Natural killer cell (primary cell): ENCODE data around the gene GABRB3. TPM values are rescaled to one million over a fixed set of nuclear protein-coding genes. Genes with fewer than 3 reads are reported as not detected.

Source experiments
- ATAC-seq, 3 donors: fragments of 150-1000 bp in 2 of 3; fragments of 200-7000 bp in 1 of 3; cut with Tn5 transposase; 1 replicate in 1 of 3; 2 replicates in 2 of 3; pipeline ENCODE4 v1.10.0; 2021; ENCODE audit warnings: mild to moderate bottlenecking in 2 of 3, moderate library complexity in 2 of 3
- DNase-seq, 2 donors: peaks; one replicate each; pipeline versions ENCODE4 v3.0.0 to v3.0.0-alpha.2; 2013 to 2021; ENCODE audit warnings: mixed read lengths in 1 of 2
- H3K27ac ChIP-seq: one replicate; pipeline ENCODE4 v1.5.1; 2013; ENCODE audit warnings: mild to moderate bottlenecking, low read length
- H3K27me3 ChIP-seq: one replicate; pipeline ENCODE4 v1.6.1; 2013; ENCODE audit warnings: low read length; ENCODE audit not compliant: control insufficient read depth, insufficient read depth
- H3K36me3 ChIP-seq: one replicate; pipeline ENCODE4 v1.6.1; 2013; ENCODE audit warnings: low read length; ENCODE audit not compliant: control insufficient read depth, insufficient read depth
- H3K4me1 ChIP-seq: one replicate; pipeline ENCODE4 v1.6.1; 2013; ENCODE audit warnings: low read length; ENCODE audit not compliant: control insufficient read depth, insufficient read depth
- H3K4me3 ChIP-seq: one replicate; pipeline ENCODE4 v1.5.1; 2013; ENCODE audit warnings: low read length
- H3K9me3 ChIP-seq: one replicate; pipeline ENCODE4 v1.6.1; 2013; ENCODE audit warnings: low read length; ENCODE audit not compliant: control insufficient read depth, insufficient read depth
- H3K27ac Mint-ChIP-seq, 2 donors: one replicate each; pipeline ENCODE4 v1.8.0; 2022; ENCODE audit warnings: mild to moderate bottlenecking in 2 of 2, mixed read lengths in 2 of 2, moderate library complexity in 1 of 2
- H3K27me3 Mint-ChIP-seq, 2 donors: one replicate each; pipeline ENCODE4 v1.8.0; 2022; ENCODE audit warnings: low read depth in 2 of 2, mixed read lengths in 2 of 2
- H3K36me3 Mint-ChIP-seq: one replicate; pipeline ENCODE4 v1.8.0; 2022; ENCODE audit warnings: mixed read lengths
- H3K4me1 Mint-ChIP-seq, 2 donors: one replicate each; pipeline ENCODE4 v1.8.0; 2022; ENCODE audit warnings: mixed read lengths in 2 of 2
- H3K4me3 Mint-ChIP-seq: one replicate; pipeline ENCODE4 v1.8.0; 2022; ENCODE audit warnings: mild to moderate bottlenecking, moderate library complexity, mixed read lengths
- H3K9me3 Mint-ChIP-seq, 2 donors: one replicate each; pipeline ENCODE4 v1.8.0; 2022; ENCODE audit warnings: mixed read lengths in 2 of 2
- WGBS: methylation state at CpG from one replicate; pipeline ENCODE4 v1.1.7; 2013; ENCODE audit warnings: missing lambda C conversion rate; ENCODE audit not compliant: insufficient coverage; 5-methylcytosine and 5-hydroxymethylcytosine counted together
- intact Hi-C: fragments of 100-400 bp; cut with micrococcal nuclease; formaldehyde crosslinking; loops from one replicate; pipeline ENCODE4 v1.14.2; 2022
- total RNA-seq, 4 donors: library from RNA; stranded (reverse); fragments of 120-200 nt in 1 of 4; gene quantifications; one replicate each; pipeline versions ENCODE4 v1.2.3 to v1.2.4, GENCODE V29; 2013 to 2022
- TF ChIP-seq, protein P1 (sequence below): fragments of 200-600 bp; IDR thresholded peaks from one replicate; pipeline ENCODE4 v1.8.0; 2022; ENCODE audit warnings: antibody characterized with exemption

The GABRB3 gene
- total RNA-seq, 3 donors from 2014 or later (not counting 1 experiment from before 2014, with no cell fraction given) = not detected

DNA sequence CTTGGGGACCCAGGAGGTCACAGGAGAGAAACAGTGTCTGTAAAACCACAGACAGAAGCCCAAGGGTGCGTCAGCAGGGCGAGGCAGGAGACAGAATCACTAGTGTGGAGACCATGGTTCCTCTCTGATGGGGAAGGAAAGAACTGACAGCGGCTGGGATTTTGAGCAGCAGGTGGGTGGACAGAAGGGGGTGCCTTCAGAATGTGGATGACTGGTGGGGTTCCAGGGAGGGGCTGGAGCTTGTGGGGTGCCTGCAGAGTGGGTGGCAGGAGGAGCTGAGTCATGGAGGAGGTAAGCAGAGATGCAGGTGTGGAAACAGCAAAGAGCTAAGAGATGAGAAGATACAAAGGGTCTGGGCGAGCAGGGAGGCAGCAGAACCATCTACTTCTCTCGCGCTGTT lies 124.2 kb downstream of the GABRB3 start:
- no peak for ATAC-seq
- Histone ChIP-seq H3K9me3 (peaks cover 19% of the 10 kb centered on the region), H3K36me3 (no peaks in the 10 kb centered on the region), H3K4me1 (no peaks in the 10 kb centered on the region), H3K27me3 (no peaks in the 10 kb centered on the region), H3K27ac (no peak overlapping the region), H3K4me3 (no peak overlapping the region)
- 90% methylated on average over 6 of the region's 6 CpGs for WGBS
- H3K27ac Mint-ChIP-seq = no peak overlapping the region
- TF ChIP-seq, protein P1, sequence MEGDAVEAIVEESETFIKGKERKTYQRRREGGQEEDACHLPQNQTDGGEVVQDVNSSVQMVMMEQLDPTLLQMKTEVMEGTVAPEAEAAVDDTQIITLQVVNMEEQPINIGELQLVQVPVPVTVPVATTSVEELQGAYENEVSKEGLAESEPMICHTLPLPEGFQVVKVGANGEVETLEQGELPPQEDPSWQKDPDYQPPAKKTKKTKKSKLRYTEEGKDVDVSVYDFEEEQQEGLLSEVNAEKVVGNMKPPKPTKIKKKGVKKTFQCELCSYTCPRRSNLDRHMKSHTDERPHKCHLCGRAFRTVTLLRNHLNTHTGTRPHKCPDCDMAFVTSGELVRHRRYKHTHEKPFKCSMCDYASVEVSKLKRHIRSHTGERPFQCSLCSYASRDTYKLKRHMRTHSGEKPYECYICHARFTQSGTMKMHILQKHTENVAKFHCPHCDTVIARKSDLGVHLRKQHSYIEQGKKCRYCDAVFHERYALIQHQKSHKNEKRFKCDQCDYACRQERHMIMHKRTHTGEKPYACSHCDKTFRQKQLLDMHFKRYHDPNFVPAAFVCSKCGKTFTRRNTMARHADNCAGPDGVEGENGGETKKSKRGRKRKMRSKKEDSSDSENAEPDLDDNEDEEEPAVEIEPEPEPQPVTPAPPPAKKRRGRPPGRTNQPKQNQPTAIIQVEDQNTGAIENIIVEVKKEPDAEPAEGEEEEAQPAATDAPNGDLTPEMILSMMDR = no peak
- intact Hi-C loops = no loop called here
- no peaks in the 10 kb centered on the region for H3K36me3 Mint-ChIP-seq
- H3K4me3 Mint-ChIP-seq = no peak overlapping the region
- no peaks in the 10 kb centered on the region for H3K4me1 Mint-ChIP-seq
- peaks cover 15 to 27% of the 10 kb centered on the region in 2 donors for H3K9me3 Mint-ChIP-seq
- H3K27me3 Mint-ChIP-seq = no peaks in the 10 kb centered on the region
- no peak for DNase-seq

DNA sequence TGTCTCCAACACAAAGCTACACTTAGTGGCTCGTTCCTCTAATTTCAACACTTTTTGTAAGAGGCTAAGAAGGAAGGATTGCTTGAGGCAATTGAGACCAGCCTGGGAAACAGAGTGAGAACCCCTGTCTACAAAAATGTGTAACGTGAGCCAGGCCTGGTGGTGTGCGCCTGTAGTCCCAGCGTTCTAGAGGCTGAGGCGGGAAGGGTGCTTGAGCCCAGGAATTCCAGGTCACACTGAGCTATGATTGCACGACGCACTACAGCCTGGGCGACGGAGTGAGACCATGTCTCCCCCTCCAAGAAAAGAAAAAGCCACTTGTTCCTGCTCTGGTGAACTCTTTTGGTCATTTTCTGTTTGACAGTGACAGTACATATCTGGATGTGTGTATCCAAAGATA lies 127.9 kb downstream of the GABRB3 start:
- no peak for DNase-seq
- Mint-ChIP-seq H3K36me3 (no peaks in the 10 kb centered on the region), H3K27ac (no peak overlapping the region), H3K4me1 (no peaks in the 10 kb centered on the region), H3K4me3 (no peak overlapping the region), H3K27me3 (no peaks in the 10 kb centered on the region), H3K9me3 (peaks cover 20 to 30% of the 10 kb centered on the region in 2 donors)
- no peak overlapping the region for H3K27ac ChIP-seq
- WGBS = 90% methylated on average over 9 of the region's 9 CpGs
- no peak overlapping the region for H3K4me3 ChIP-seq
- peaks cover 11% of the 10 kb centered on the region for H3K9me3 ChIP-seq
- intact Hi-C loops = no loop called here
- ATAC-seq = no peak
- H3K4me1 ChIP-seq = no peaks in the 10 kb centered on the region
- no peaks in the 10 kb centered on the region for H3K27me3 ChIP-seq
- TF ChIP-seq, protein P1 = no peak
- no peaks in the 10 kb centered on the region for H3K36me3 ChIP-seq

DNA sequence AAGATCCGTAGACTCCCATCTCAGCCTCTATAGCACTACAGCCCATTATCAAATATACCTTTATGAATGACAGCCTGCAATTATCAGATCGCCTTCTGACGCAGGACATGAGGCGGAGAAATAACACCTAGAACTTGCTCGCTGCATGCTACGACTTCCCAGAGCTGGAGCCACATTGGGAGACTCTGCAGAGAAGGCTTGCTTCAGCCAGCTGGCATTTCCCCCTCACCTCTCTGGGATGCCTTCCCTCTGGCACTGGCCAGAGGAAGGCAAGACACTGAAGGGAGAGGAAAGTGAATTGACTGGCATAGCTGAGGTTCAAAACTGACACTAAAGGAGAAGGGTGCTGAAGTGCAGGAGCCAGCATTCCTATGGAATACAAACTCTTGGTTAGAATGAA lies 131.7 kb downstream of the GABRB3 start:
- no peak overlapping the region for H3K4me3 Mint-ChIP-seq

DNA sequence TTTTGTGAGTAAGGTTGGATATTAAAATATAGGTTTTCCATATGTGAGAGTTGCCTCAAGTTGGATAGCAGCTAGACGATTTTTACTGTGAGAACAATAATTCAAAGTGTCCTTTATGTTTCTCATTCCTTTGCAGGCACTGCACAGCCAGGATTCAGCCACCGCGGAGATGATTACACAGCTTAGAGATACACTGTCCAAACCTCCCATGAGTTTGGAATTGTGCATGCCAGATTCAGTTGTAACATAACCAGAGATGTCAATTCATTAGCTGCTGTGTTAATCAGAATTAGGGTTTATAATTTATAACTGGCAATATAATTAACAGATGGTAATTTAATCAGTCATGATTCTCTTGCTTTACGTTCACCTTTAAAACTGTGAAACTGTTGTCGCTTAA lies 132.3 kb downstream of the GABRB3 start:
- 93% methylated on average over 5 of the region's 5 CpGs for WGBS
- no peaks in the 10 kb centered on the region for H3K4me1 Mint-ChIP-seq

More for the DNA sequence above, 131.7 kb downstream of the GABRB3 start:
- ATAC-seq = no peak
- TF ChIP-seq, protein P1 = no peak
- Histone ChIP-seq H3K36me3 (no peaks in the 10 kb centered on the region), H3K27me3 (no peaks in the 10 kb centered on the region), H3K27ac (no peak overlapping the region), H3K9me3 (peaks cover 2% of the 10 kb centered on the region), H3K4me3 (no peak overlapping the region), H3K4me1 (no peaks in the 10 kb centered on the region)
- WGBS = 88% methylated on average over 6 of the region's 6 CpGs
- no peaks in the 10 kb centered on the region for H3K36me3 Mint-ChIP-seq
- no peak overlapping the region for H3K27ac Mint-ChIP-seq
- peaks cover 24 to 31% of the 10 kb centered on the region in 2 donors for H3K9me3 Mint-ChIP-seq
- DNase-seq = no peak
- no peaks in the 10 kb centered on the region for H3K4me1 Mint-ChIP-seq
- no peaks in the 10 kb centered on the region for H3K27me3 Mint-ChIP-seq
- intact Hi-C loops = no loop called here

More for the DNA sequence above, 132.3 kb downstream of the GABRB3 start:
- ATAC-seq = no peak
- Mint-ChIP-seq H3K4me3 (no peak overlapping the region), H3K9me3 (peaks cover 24 to 32% of the 10 kb centered on the region in 2 donors), H3K27me3 (no peaks in the 10 kb centered on the region), H3K36me3 (no peaks in the 10 kb centered on the region), H3K27ac (no peak overlapping the region)
- DNase-seq = no peak
- Histone ChIP-seq H3K27me3 (no peaks in the 10 kb centered on the region), H3K4me1 (no peaks in the 10 kb centered on the region), H3K4me3 (no peak overlapping the region), H3K27ac (no peak overlapping the region), H3K9me3 (peaks cover 2% of the 10 kb centered on the region), H3K36me3 (no peaks in the 10 kb centered on the region)
- TF ChIP-seq, protein P1 = no peak
- intact Hi-C loops = no loop called here
